Left lung (tissue), 10 donors: ENCODE measurements around the gene MID1. TPM values are rescaled to one million over a fixed set of nuclear protein-coding genes. Genes with fewer than 3 reads are reported as not detected.

ENCODE experiments used
- ATAC-seq: fragments of 200-7000 bp; cut with Tn5 transposase; one replicate; pipeline ENCODE4 v1.9.1; 2020; ENCODE audit warnings: moderate library complexity
- DNase-seq, 4 donors: peaks; one replicate each; pipeline ENCODE4 v3.0.0-alpha.2; 2013 to 2020
- H3K27ac ChIP-seq, 2 donors: fragments of 200-600 bp; sonication (generic) in 1 of 2; one replicate each; pipeline versions ENCODE4 v1.5.0 to v1.8.0; 2020 to 2021
- H3K27me3 ChIP-seq, 2 donors: fragments of 200-600 bp; sonication (generic) in 1 of 2; one replicate each; pipeline versions ENCODE4 v1.5.0 to v1.8.0; 2020 to 2021
- H3K36me3 ChIP-seq, 2 donors: fragments of 200-600 bp; sonication (generic) in 1 of 2; one replicate each; pipeline versions ENCODE4 v1.5.0 to v1.8.0; 2020 to 2021
- H3K4me1 ChIP-seq, 2 donors: fragments of 200-600 bp; one replicate each; pipeline ENCODE4 v1.8.0; 2021
- H3K4me3 ChIP-seq, 2 donors: fragments of 200-600 bp; sonication (generic) in 1 of 2; one replicate each; pipeline versions ENCODE4 v1.5.0 to v1.8.0; 2020 to 2021; ENCODE audit warnings: mild to moderate bottlenecking in 1 of 2
- H3K9me3 ChIP-seq, 2 donors: fragments of 200-600 bp; sonication (generic) in 1 of 2; one replicate each; pipeline versions ENCODE4 v1.5.0 to v1.8.0; 2020 to 2021
- CTCF ChIP-seq, 2 donors: fragments of 200-600 bp; sonication (generic) in 1 of 2; IDR thresholded peaks; one replicate each; pipeline versions ENCODE4 v1.5.0 to v1.8.0; 2021; ENCODE audit warnings: antibody characterized with exemption in 2 of 2
- intact Hi-C, 2 donors: fragments of 100-400 bp; cut with DNase I; formaldehyde crosslinking; loops; one replicate each; pipeline versions ENCODE4 v1.11.2 to v1.14.2; 2022
- polyA plus RNA-seq, 6 donors: library from polyadenylated mRNA; unstranded; fragments of 120-200 nt; gene quantifications; one replicate each; pipeline ENCODE4 v1.2.1, GENCODE V29; 2013; ENCODE audit not compliant: insufficient read length in 6 of 6
- total RNA-seq, 2 donors: library from RNA; stranded (reverse); fragmentation: NEBNext Ultra II Directional; extraction: Animal tissue kit (Norgen Biotek cat#: 25700); gene quantifications; one replicate each; pipeline ENCODE4 v1.2.1, GENCODE V29; 2021
- donor health status: DM: no; HTN: yes; CAD: no.
- donor health status: DM: no; HTN: no; CAD: no.

Gene MID1
- total and polyA plus RNA-seq, 8 donors: 19.3 to 29.8 (median 24.2) TPM

- H3K27ac ChIP-seq: no peak overlapping the region
- DNase-seq (no peak), ATAC-seq (no peak)
- no peaks in the 10 kb centered on the region for H3K9me3 ChIP-seq
- H3K36me3 ChIP-seq: no peaks in the 10 kb centered on the region
- H3K4me3 ChIP-seq: no peak overlapping the region
- intact Hi-C loops: no loop called here
- H3K27me3 ChIP-seq: no peaks in the 10 kb centered on the region
- H3K4me1 ChIP-seq: no peaks in the 10 kb centered on the region
- no peak for TF ChIP-seq CTCF (IDR thresholded peaks at IDR 0.05)
Observed at GRCh38 chrX:10474510-10474909, 145.9 kb downstream of the MID1 start.

- Histone ChIP-seq H3K27me3 (no peaks in the 10 kb centered on the region), H3K4me1 (no peaks in the 10 kb centered on the region), H3K4me3 (no peak overlapping the region), H3K27ac (no peak overlapping the region), H3K9me3 (no peaks in the 10 kb centered on the region), H3K36me3 (no peaks in the 10 kb centered on the region)
- no peak for TF ChIP-seq CTCF (IDR thresholded peaks at IDR 0.05)
- DNase-seq: no peak
- no peak for ATAC-seq
- intact Hi-C loops: no loop called here
Observed at GRCh38 chrX:10471418-10471817, 149.0 kb downstream of the MID1 start.

GRCh38 chrX:10470009-10470408, 150.4 kb downstream of the MID1 start:
- H3K4me3 ChIP-seq: no peak overlapping the region
- H3K4me1 ChIP-seq: no peaks in the 10 kb centered on the region
- intact Hi-C loops: no loop called here
- no peaks in the 10 kb centered on the region for H3K27me3 ChIP-seq
- DNase-seq (no peak), ATAC-seq (no peak)
- H3K36me3 ChIP-seq: no peaks in the 10 kb centered on the region
- no peaks in the 10 kb centered on the region for H3K9me3 ChIP-seq
- TF ChIP-seq CTCF (IDR thresholded peaks at IDR 0.05): no peak
- H3K27ac ChIP-seq: no peak overlapping the region

- intact Hi-C loops: no loop called here
- TF ChIP-seq CTCF (IDR thresholded peaks at IDR 0.05): no peak
- ATAC-seq: no peak
Observed at GRCh38 chrX:10467793-10468192, 152.6 kb downstream of the MID1 start.

GRCh38 chrX:10465254-10465653, 155.1 kb downstream of the MID1 start:
- H3K4me1 ChIP-seq: no peaks in the 10 kb centered on the region

More at GRCh38 chrX:10467793-10468192, 152.6 kb downstream of the MID1 start:
- H3K4me1 ChIP-seq: no peaks in the 10 kb centered on the region
- no peak overlapping the region for H3K27ac ChIP-seq
- H3K27me3 ChIP-seq: no peaks in the 10 kb centered on the region
- DNase-seq: no peak
- no peaks in the 10 kb centered on the region for H3K9me3 ChIP-seq
- no peak overlapping the region for H3K4me3 ChIP-seq
- H3K36me3 ChIP-seq: no peaks in the 10 kb centered on the region

More at GRCh38 chrX:10465254-10465653, 155.1 kb downstream of the MID1 start:
- intact Hi-C loops: no loop called here
- Histone ChIP-seq H3K36me3 (no peaks in the 10 kb centered on the region), H3K27ac (no peak overlapping the region), H3K27me3 (no peaks in the 10 kb centered on the region), H3K9me3 (no peaks in the 10 kb centered on the region), H3K4me3 (no peak overlapping the region)
- no peak for ATAC-seq
- DNase-seq: no peak
- TF ChIP-seq CTCF (IDR thresholded peaks at IDR 0.05): no peak
